HG03108 (cell line): ENCODE measurements around the gene GRIA3.

Experiments
- ATAC-seq: cut with Tn5 transposase; IDR thresholded peaks from one replicate; pipeline ENCODE4 v1.9.1; 2021; ENCODE audit warnings: moderate library complexity; ENCODE audit not compliant: unreplicated experiment

GRIA3 gene

GRCh38 chrX:123184219-123184865, at the start of gene GRIA3:
TSS of gene GRIA3 (plus strand) at chrX:123184278. CDS start at chrX:123184536, 258 bp downstream.
- no peak for ATAC-seq

GRCh38 chrX:123138473-123138872, 45.6 kb upstream of the GRIA3 start:
- no peak for ATAC-seq

- no peak for ATAC-seq
Measured at GRCh38 chrX:123140454-123140853, 43.6 kb upstream of the GRIA3 start.

GRCh38 chrX:123140904-123141303, 43.2 kb upstream of the GRIA3 start:
- ATAC-seq = no peak

- ATAC-seq = no peak
Measured at GRCh38 chrX:123153846-123154335, 30.2 kb upstream of the GRIA3 start.

GRCh38 chrX:123155327-123155726, 28.8 kb upstream of the GRIA3 start:
- ATAC-seq = no peak

- no peak for ATAC-seq
Measured at GRCh38 chrX:123157586-123157985, 26.5 kb upstream of the GRIA3 start.

GRCh38 chrX:123159403-123159802, 24.7 kb upstream of the GRIA3 start:
- ATAC-seq = no peak

- ATAC-seq = no peak
Measured at GRCh38 chrX:123167621-123168020, 16.5 kb upstream of the GRIA3 start.

GRCh38 chrX:123169247-123169901, 14.7 kb upstream of the GRIA3 start:
- ATAC-seq = no peak

- no peak for ATAC-seq
Measured at GRCh38 chrX:123170546-123170945, 13.5 kb upstream of the GRIA3 start.

GRCh38 chrX:123171781-123172180, 12.3 kb upstream of the GRIA3 start:
- ATAC-seq = no peak

GRCh38 chrX:123172869-123173268, 11.2 kb upstream of the GRIA3 start:
- ATAC-seq = no peak

GRCh38 chrX:123173833-123174232, 10.2 kb upstream of the GRIA3 start:
- no peak for ATAC-seq

GRCh38 chrX:123175366-123176122, 8.5 kb upstream of the GRIA3 start:
- ATAC-seq = no peak

- ATAC-seq = no peak
Measured at GRCh38 chrX:123181233-123181914, 2.7 kb upstream of the GRIA3 start.

GRCh38 chrX:123184866-123185276, 793 bp downstream of the GRIA3 start:
- no peak for ATAC-seq

GRCh38 chrX:123185721-123186120, 1.6 kb downstream of the GRIA3 start:
- no peak for ATAC-seq

- ATAC-seq = no peak
Measured at GRCh38 chrX:123186801-123187200, 2.7 kb downstream of the GRIA3 start.

GRCh38 chrX:123188081-123188480, 4.0 kb downstream of the GRIA3 start:
- no peak for ATAC-seq

GRCh38 chrX:123189338-123189737, 5.3 kb downstream of the GRIA3 start:
- no peak for ATAC-seq
